K562 (cell line): ENCODE results near the gene CECR2. TPM values are rescaled to one million over a fixed set of nuclear protein-coding genes. Genes with fewer than 3 reads are reported as not detected.

ENCODE experiments used
- ATAC-seq: fragments of 200-7000 bp; cut with Tn5 transposase; 3 replicates; pipeline ENCODE4 v1.9.1; 2020; ENCODE audit warnings: moderate library complexity
- BruUV-seq: library from RNA; stranded (reverse); fragments of 400-500 nt; replicated peaks from 2 replicates; lab custom pipeline; 2021; lab: Mats Ljungman, UMichigan
- CTCF ChIA-PET: fragments of 300-600 bp; formaldehyde crosslinking; extraction: SDS; loops from one replicate; lab custom pipeline; 2021; ENCODE audit warnings: low intra/inter-chr PET ratio; lab: Yijun Ruan, JAX
- POLR2A ChIA-PET: fragments of 300-600, 350-650 bp; sonication (Branson Sonifier 250); formaldehyde crosslinking; extraction: SDS; loops from one replicate; lab custom pipeline; 2021; ENCODE audit warnings: antibody characterized with exemption, inconsistent platforms; lab: Yijun Ruan, JAX
- DNase-seq, 4 experiments: peaks; one replicate each; pipeline versions ENCODE4 v3.0.0 to v3.0.0-alpha.2; 2011 to 2018; ENCODE audit warnings: low spot score in 3 of 4, mixed read lengths in 3 of 4; ENCODE audit errors: extremely low read depth in 1 of 4
- FAIRE-seq: peaks from 2 replicates; lab custom pipeline; 2011; peaks lifted over from hg19 to GRCh38; lab: Jason Lieb, UNC
- H2AFZ ChIP-seq: 2 replicates; pipeline ENCODE4 v1.6.0; 2011; ENCODE audit warnings: low read depth, low read length, control low read depth, inconsistent platforms
- H3K27ac ChIP-seq: fragments of 200-600 bp; 3 replicates; pipeline ENCODE4 v1.8.0; 2011; ENCODE audit warnings: low read depth, mild to moderate bottlenecking, control low read depth, inconsistent platforms, low read length, moderate library complexity, mixed read lengths; ENCODE audit errors: extremely low read depth
- H3K27me3 ChIP-seq, 2 experiments: fragments of 300-600 bp in 1 of 2; 2 replicates in 1 of 2; 3 replicates in 1 of 2; pipeline versions ENCODE4 v1.6.0 to v1.8.0; 2011; ENCODE audit warnings: inconsistent platforms in 2 of 2, low read length in 2 of 2, mild to moderate bottlenecking in 1 of 2, mixed read lengths in 1 of 2, moderate library complexity in 1 of 2; ENCODE audit not compliant: control insufficient read depth in 2 of 2, insufficient read depth in 2 of 2
- H3K36me3 ChIP-seq: fragments of 300-600 bp; 3 replicates; pipeline ENCODE4 v1.8.0; 2011; ENCODE audit warnings: mild to moderate bottlenecking, low read length, inconsistent platforms; ENCODE audit not compliant: control insufficient read depth, insufficient read depth
- H3K4me1 ChIP-seq, 2 experiments: fragments of 200-600 bp in 1 of 2; replicated peaks in 1 of 2; 2 replicates in 1 of 2; 3 replicates in 1 of 2; pipeline versions ENCODE4 v1.5.1 to v1.8.0; 2011; ENCODE audit warnings: inconsistent platforms in 2 of 2, low read length in 2 of 2, mild to moderate bottlenecking in 1 of 2, mixed read lengths in 1 of 2, moderate library complexity in 1 of 2; ENCODE audit not compliant: control insufficient read depth in 2 of 2, insufficient read depth in 2 of 2
- H3K4me2 ChIP-seq: 2 replicates; pipeline ENCODE4 v1.6.1; 2011; ENCODE audit warnings: low read length, control low read depth, inconsistent platforms, mixed read lengths; ENCODE audit not compliant: insufficient read depth
- H3K4me3 ChIP-seq: fragments of 200-600 bp; sonication (generic), shearing (Covaris generic); 2 replicates; pipeline ENCODE4 v1.5.1; 2016; ENCODE audit warnings: control low read depth, inconsistent platforms
- H3K79me2 ChIP-seq: fragments of 200-600 bp; 3 replicates; pipeline ENCODE4 v1.8.0; 2011; ENCODE audit warnings: low read length, inconsistent platforms; ENCODE audit not compliant: control insufficient read depth, insufficient read depth
- H3K9ac ChIP-seq, 2 experiments: 2 replicates each; pipeline versions ENCODE4 v1.6.0 to v1.6.1; 2011; ENCODE audit warnings: low read depth in 2 of 2, low read length in 2 of 2, control low read depth in 1 of 2, inconsistent platforms in 1 of 2, mild to moderate bottlenecking in 1 of 2, mixed read lengths in 1 of 2; ENCODE audit not compliant: insufficient read depth in 1 of 2
- H3K9me1 ChIP-seq: one replicate; pipeline ENCODE4 v1.6.0; 2011; ENCODE audit warnings: inconsistent platforms, mild to moderate bottlenecking, low read length, moderate library complexity; ENCODE audit not compliant: control insufficient read depth, insufficient read depth
- H3K9me3 ChIP-seq: replicated peaks from 2 replicates; pipeline ENCODE4 v1.5.1; 2011; ENCODE audit warnings: low read depth, low read length, inconsistent platforms; ENCODE audit not compliant: control insufficient read depth, insufficient read depth
- H4K20me1 ChIP-seq: replicated peaks from 2 replicates; pipeline ENCODE4 v1.6.1; 2011; ENCODE audit warnings: low read length, inconsistent platforms, mixed read lengths; ENCODE audit not compliant: control insufficient read depth, insufficient read depth
- E2F4 ChIP-seq: sonication (generic); formaldehyde crosslinking; IDR thresholded peaks from 2 replicates; pipeline ENCODE4 v1.8.0; 2022; ENCODE audit warnings: mild to moderate bottlenecking, low read depth, missing genetic modification reagents
- FOXP1 ChIP-seq: sonication (generic); formaldehyde crosslinking; IDR thresholded peaks from 2 replicates; pipeline ENCODE4 v1.8.0; 2022; ENCODE audit warnings: mild to moderate bottlenecking, missing genetic modification reagents
- NELFE ChIP-seq: IDR thresholded peaks from 2 replicates; pipeline ENCODE4 v1.6.1; 2011; ENCODE audit warnings: mild to moderate bottlenecking; ENCODE audit not compliant: insufficient read depth, insufficient read length
- ZKSCAN8 ChIP-seq: fragments of 200-800 bp; sonication (Bioruptor generic); IDR thresholded peaks from 2 replicates; pipeline ENCODE4 v1.6.1; 2016; ENCODE audit warnings: missing genetic modification characterization, missing compliant biosample characterization
- ZNF197 ChIP-seq: fragments of 200-800 bp; sonication (Bioruptor generic); IDR thresholded peaks from 2 replicates; pipeline ENCODE4 v1.6.1; 2016; ENCODE audit warnings: low read depth, missing genetic modification characterization, missing compliant biosample characterization
- ZNF551 ChIP-seq: fragments of 250-450 bp; sonication (Bioruptor Pico); IDR thresholded peaks from 2 replicates; pipeline ENCODE4 v1.5.0; 2021; ENCODE audit warnings: mild to moderate bottlenecking, moderate library complexity
- ZNF766 ChIP-seq: fragments of 200-800 bp; sonication (Bioruptor generic); conservative IDR thresholded peaks from 2 replicates; pipeline ENCODE4 v1.6.1; 2016; ENCODE audit warnings: missing genetic modification characterization, missing compliant biosample characterization
- WGBS: fragments of 100-300 bp; shearing (Covaris generic); methylation state at CpG from one replicate; pipeline ENCODE4 v1.1.6; 2016; ENCODE audit warnings: low coverage, mixed read lengths; ENCODE audit not compliant: insufficient coverage; ENCODE audit errors: missing lambda C conversion rate; 5-methylcytosine and 5-hydroxymethylcytosine counted together
- in situ Hi-C: fragments of 300-500 bp; cut with MboI; formaldehyde crosslinking; loops from 4 replicates; pipeline ENCODE4 v1.15.0; 2018; ENCODE audit warnings: inconsistent platforms, mixed read lengths
- intact Hi-C: fragments of 100-400 bp; cut with micrococcal nuclease; formaldehyde crosslinking; loops from 2 replicates; pipeline ENCODE4 v1.14.2; 2022
- polyA plus RNA-seq, 8 experiments: library from polyadenylated mRNA; depleted of rRNA in 4 of 8; stranded (reverse) in 5 of 8; unstranded in 3 of 8; fragments of >200 nt; fragmentation: Nextera tagmentation in 2 of 8; fragmentation: Illumina TruSeq in 1 of 8; extraction: Ambion mirVana in 2 of 8; extraction: Trizol in 1 of 8; gene quantifications; 2 replicates each; pipeline versions ENCODE4 v1.2.1 to v1.2.3, GENCODE V29; 2011 to 2014; ENCODE audit warnings: inconsistent platforms in 1 of 8, missing spikeins in 1 of 8
- total RNA-seq, 7 experiments: library from RNA; depleted of rRNA in 6 of 7; stranded (reverse); fragments of >200 nt in 6 of 7; fragmentation: Illumina TruSeq in 2 of 7; extraction: Trizol in 2 of 7; gene quantifications; 2 replicates each; pipeline versions ENCODE4 v1.2.1 to v1.2.3, GENCODE V29; 2011 to 2021; ENCODE audit warnings: low replicate concordance in 1 of 7

The CECR2 gene
- total and polyA plus RNA-seq, 9 of the 15 experiments (the other 6 are each of a cell fraction or from before 2014, with no cell fraction given) = 0.01 to 1.00 (median 0.27) TPM

GRCh38 chr22:17592201-17592600 is 222.9 kb downstream of the CECR2 start (continued):
- no peak for TF ChIP-seq NELFE
- no peak for TF ChIP-seq E2F4
- TF ChIP-seq ZNF551 (CRISPR knock-in tag) = no peak
- no peak for TF ChIP-seq ZKSCAN8 (CRISPR knock-in tag)

- Histone ChIP-seq H3K4me1 (no peaks in the 10 kb centered on the region), H3K4me3 (no peak overlapping the region), H3K36me3 (peaks cover 91% of the 10 kb centered on the region), H3K9me1 (no peaks in the 10 kb centered on the region), H4K20me1 (no peaks in the 10 kb centered on the region), H3K9me3 (no peaks in the 10 kb centered on the region), H2AFZ (no peak overlapping the region), H3K79me2 (no peaks in the 10 kb centered on the region), H3K9ac (no peak overlapping the region), H3K27ac (no peak overlapping the region), H3K27me3 (no peaks in the 10 kb centered on the region), H3K4me2 (no peak overlapping the region)
- no TSS peak for BruUV-seq
- in situ Hi-C loops = no loop called here
- TF ChIP-seq ZNF766 (CRISPR knock-in tag) (peak; percentile 77), FOXP1 (CRISPR knock-in tag) (no peak), ZNF197 (no peak)
- intact Hi-C loops = no loop called here
- POLR2A ChIA-PET = interaction anchor here (2.2 kb wide), 1 partner anchor 10 kb away, joined by 10 read pairs; no protein-coding TSS in a partner anchor
- FAIRE-seq (no peak), ATAC-seq (no peak), DNase-seq (no peak)
- CTCF ChIA-PET = no interaction called here
- WGBS = 97% methylated on average over 6 of the region's 6 CpGs
These were observed 227.0 kb downstream of the CECR2 start for GRCh38 chr22:17596226-17596625.
